Esophagus squamous epithelium (tissue), 4 donors: ENCODE results near the gene PITPNB.

Source experiments
- CTCF ChIP-seq, 6 experiments: fragments of 450-650 bp in 4 of 6; fragments of 200-600 bp in 2 of 6; sonication (generic) in 2 of 6; IDR thresholded peaks; one replicate each; pipeline ENCODE4 v1.5.1; 2016 to 2019; ENCODE audit warnings: antibody characterized with exemption in 6 of 6, mild to moderate bottlenecking in 4 of 6, moderate library complexity in 4 of 6
- POLR2A ChIP-seq, 4 donors: fragments of 450-650 bp; IDR thresholded peaks; one replicate each; pipeline ENCODE4 v1.6.1; 2017; ENCODE audit warnings: antibody characterized with exemption in 4 of 4, mild to moderate bottlenecking in 4 of 4, moderate library complexity in 3 of 4

DNA sequence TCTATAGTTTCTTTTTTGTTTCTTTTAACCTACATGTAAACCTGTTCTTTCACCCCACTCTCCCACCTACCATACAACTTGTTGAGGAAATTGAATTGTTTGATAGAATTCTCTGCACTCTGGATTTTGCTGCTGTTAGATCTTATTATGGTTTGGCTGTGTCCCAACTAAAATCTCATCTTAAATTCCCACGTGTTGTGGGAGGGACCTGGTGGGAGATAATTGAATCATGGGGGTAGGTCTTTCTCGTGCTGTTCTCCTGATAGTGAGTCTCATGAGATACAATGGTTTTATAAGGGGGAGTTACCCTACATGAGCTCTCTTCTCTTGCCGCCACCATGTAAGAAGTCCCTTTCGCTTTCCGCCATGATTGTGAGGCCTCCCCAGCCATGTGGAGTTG lies 15.0 kb upstream of the PITPNB start:
- TF ChIP-seq CTCF (IDR thresholded peaks at IDR 0.05) (no peak), POLR2A (IDR thresholded peaks at IDR 0.05) (no peak)
